K562 (cell line): ENCODE results near the gene PTCH2. TPM values are rescaled to one million over a fixed set of nuclear protein-coding genes. Genes with fewer than 3 reads are reported as not detected.

Source experiments
- ARNT ChIP-seq, 2 experiments: fragments of 450-650 bp; IDR thresholded peaks; 2 replicates each; pipeline ENCODE4 v1.6.1; 2016; ENCODE audit warnings: mild to moderate bottlenecking in 1 of 2
- ATF3 ChIP-seq, 2 experiments: fragments of 450-650 bp in 1 of 2; sonication (generic) in 1 of 2; formaldehyde crosslinking in 1 of 2; IDR thresholded peaks in 1 of 2; conservative IDR thresholded peaks in 1 of 2; 2 replicates each; pipeline versions ENCODE4 v1.6.1 to v1.8.1; 2016 to 2023; ENCODE audit warnings: mild to moderate bottlenecking in 2 of 2, moderate library complexity in 2 of 2, inconsistent platforms in 1 of 2, missing genetic modification reagents in 1 of 2
- CHD1 ChIP-seq: fragments of 200-600 bp; sonication (generic); IDR thresholded peaks from one replicate; pipeline ENCODE4 v1.6.1; 2012; ENCODE audit warnings: mild to moderate bottlenecking, moderate library complexity, low read length, inconsistent platforms
- E2F4 ChIP-seq: sonication (generic); formaldehyde crosslinking; IDR thresholded peaks from 2 replicates; pipeline ENCODE4 v1.8.0; 2022; ENCODE audit warnings: mild to moderate bottlenecking, low read depth, missing genetic modification reagents
- FOXK1 ChIP-seq: sonication (generic); formaldehyde crosslinking; IDR thresholded peaks from 2 replicates; pipeline ENCODE4 v1.8.0; 2022; ENCODE audit warnings: missing genetic modification reagents, mild to moderate bottlenecking, borderline replicate concordance
- FOXP4 ChIP-seq: sonication (generic); formaldehyde crosslinking; IDR thresholded peaks from 2 replicates; pipeline ENCODE4 v1.8.0; 2022; ENCODE audit warnings: mild to moderate bottlenecking, missing genetic modification reagents, borderline replicate concordance
- IFI16 ChIP-seq: fragments of 250-450 bp; sonication (Bioruptor Pico); IDR thresholded peaks from 2 replicates; pipeline ENCODE4 v2.1.2; 2022; ENCODE audit warnings: mild to moderate bottlenecking, inconsistent platforms
- MED1 ChIP-seq: sonication (generic); formaldehyde crosslinking; IDR thresholded peaks from 2 replicates; pipeline ENCODE4 v1.8.1; 2023; ENCODE audit warnings: missing genetic modification reagents, borderline replicate concordance
- NCOA4 ChIP-seq: fragments of 450-650 bp; IDR thresholded peaks from 2 replicates; pipeline ENCODE4 v1.6.1; 2018; ENCODE audit warnings: mild to moderate bottlenecking; ENCODE audit not compliant: partially characterized antibody
- PCBP1 ChIP-seq: fragments of 200-400 bp; formaldehyde crosslinking; IDR thresholded peaks from 2 replicates; pipeline ENCODE4 v1.6.1; 2018; ENCODE audit warnings: mild to moderate bottlenecking, low read depth, low read length; ENCODE audit not compliant: poor library complexity, severe bottlenecking
- PHB ChIP-seq: fragments of 250-450 bp; sonication (Bioruptor Pico); IDR thresholded peaks from 2 replicates; pipeline ENCODE4 v1.5.0; 2021
- SNIP1 ChIP-seq: fragments of 450-650 bp; IDR thresholded peaks from 2 replicates; pipeline ENCODE4 v1.7.1; 2017; ENCODE audit warnings: low read depth, mild to moderate bottlenecking
- VEZF1 ChIP-seq: fragments of 200-800 bp; sonication (Bioruptor generic); IDR thresholded peaks from 2 replicates; pipeline ENCODE4 v1.6.1; 2017; ENCODE audit warnings: missing genetic modification characterization, missing compliant biosample characterization
- YY1 ChIP-seq, 3 experiments: IDR thresholded peaks; 2 replicates each; pipeline ENCODE4 v1.6.1; 2011; ENCODE audit warnings: low read length in 2 of 3, mild to moderate bottlenecking in 2 of 3, moderate library complexity in 2 of 3, borderline replicate concordance in 1 of 3, control low read depth in 1 of 3, low read depth in 1 of 3; ENCODE audit not compliant: insufficient read depth in 3 of 3, insufficient replicate concordance in 2 of 3, control insufficient read depth in 1 of 3, insufficient read length in 1 of 3; ENCODE audit errors: extremely low read depth in 1 of 3
- ZBTB43 ChIP-seq: sonication (generic); formaldehyde crosslinking; IDR thresholded peaks from 2 replicates; pipeline ENCODE4 v1.8.0; 2023; ENCODE audit warnings: mild to moderate bottlenecking, missing genetic modification reagents
- ZBTB5 ChIP-seq: fragments of 450-650 bp; IDR thresholded peaks from 2 replicates; pipeline ENCODE4 v1.6.1; 2017; ENCODE audit warnings: antibody characterized with exemption
- ZNF121 ChIP-seq: sonication (generic); formaldehyde crosslinking; conservative IDR thresholded peaks from 2 replicates; pipeline ENCODE4 v1.8.0; 2022; ENCODE audit warnings: missing genetic modification reagents
- polyA plus RNA-seq, 8 experiments: library from polyadenylated mRNA; depleted of rRNA in 4 of 8; stranded (reverse) in 5 of 8; unstranded in 3 of 8; fragments of >200 nt; fragmentation: Nextera tagmentation in 2 of 8; fragmentation: Illumina TruSeq in 1 of 8; extraction: Ambion mirVana in 2 of 8; extraction: Trizol in 1 of 8; gene quantifications; 2 replicates each; pipeline versions ENCODE4 v1.2.1 to v1.2.3, GENCODE V29; 2011 to 2014; ENCODE audit warnings: inconsistent platforms in 1 of 8, missing spikeins in 1 of 8
- total RNA-seq, 7 experiments: library from RNA; depleted of rRNA in 6 of 7; stranded (reverse); fragments of >200 nt in 6 of 7; fragmentation: Illumina TruSeq in 2 of 7; extraction: Trizol in 2 of 7; gene quantifications; 2 replicates each; pipeline versions ENCODE4 v1.2.1 to v1.2.3, GENCODE V29; 2011 to 2021; ENCODE audit warnings: low replicate concordance in 1 of 7

The PTCH2 gene
- total and polyA plus RNA-seq, 9 of the 15 experiments (the other 6 are each of a cell fraction or from before 2014, with no cell fraction given) = 0.15 to 27.3 (median 0.48) TPM; not detected in 1

GRCh38 chr1:44776730-44777068 is 66.4 kb downstream of the PTCH2 start (continued):
- no peak for TF ChIP-seq VEZF1
- no peak for TF ChIP-seq CHD1
- no peak for TF ChIP-seq ATF3 (IDR thresholded peaks at IDR 0.05)
- no peak for TF ChIP-seq ATF3 (CRISPR knock-in tag; conservative IDR thresholded peaks at IDR 0.05)
- TF ChIP-seq FOXP4 = no peak
- no peak for TF ChIP-seq PCBP1
- no peak for TF ChIP-seq MED1
- no peak for TF ChIP-seq E2F4
- no peak for TF ChIP-seq NCOA4
- TF ChIP-seq SNIP1 = no peak
- TF ChIP-seq FOXK1 = 0 out of 2 replicates have a peak, but pooled peaks have one; percentile 5
- no peak for TF ChIP-seq IFI16 (CRISPR knock-in tag)
- 0 out of 2 replicates have a peak, but pooled peaks have one; percentile 4 for TF ChIP-seq PHB
- no peak for TF ChIP-seq ZBTB43
- TF ChIP-seq ZBTB5 = no peak
- peak; percentile 90 for TF ChIP-seq ZNF121 (CRISPR knock-in tag)
- no peak for TF ChIP-seq YY1 (IDR thresholded peaks at IDR 0.05; ENCODE audit: borderline replicate concordance in 1 of 3, control insufficient read depth in 1 of 3, extremely low read depth in 1 of 3, insufficient read depth in 3 of 3, insufficient read length in 1 of 3, insufficient replicate concordance in 2 of 3, low read depth in 1 of 3, low read length in 2 of 3)
- no peak for TF ChIP-seq ARNT (IDR thresholded peaks at IDR 0.05)
